ENCODE measurements around the gene SLC38A11. TPM values are rescaled to one million over a fixed set of nuclear protein-coding genes. Genes with fewer than 3 reads are reported as not detected.

The SLC38A11 gene
- total RNA-seq, 4 donors from 2014 or later, result 0.20 to 2.8 (median 0.78) TPM; not detected in 1

- no peak for DNase-seq
- no peak overlapping the region for H3K27ac ChIP-seq
- H3K36me3 ChIP-seq, result no peaks in the 10 kb centered on the region
- intact Hi-C loops (cut with DNase I; ENCODE audit: low total_unique reads), result no loop called here
- H3K4me3 ChIP-seq, result no peak overlapping the region
- in situ Hi-C loops (cut with MboI; ENCODE audit: low sequenced_read_pairs in 4 of 4), result loop anchor here in 2 of 4 donors (10.0 to 25.0 kb wide), 2 partner anchors 170 to 172 kb away; no protein-coding TSS in a partner anchor
- no peaks in the 10 kb centered on the region for H3K9me3 ChIP-seq
- no peak for ATAC-seq
- no peaks in the 10 kb centered on the region for H3K4me1 ChIP-seq
- no peaks in the 10 kb centered on the region for H3K27me3 ChIP-seq
- TF ChIP-seq POLR2A (IDR thresholded peaks at IDR 0.05), result no peak
- no peak for TF ChIP-seq CTCF (IDR thresholded peaks at IDR 0.05 in 4 of 5, conservative IDR thresholded peaks at IDR 0.05 in 1 of 5)
Measured at GRCh38 chr2:164906947-164907346, 48.4 kb downstream of the SLC38A11 start.

GRCh38 chr2:164905307-164905706 is 50.0 kb downstream of the SLC38A11 start:
- no peak overlapping the region for H3K27ac ChIP-seq
- H3K9me3 ChIP-seq, result no peaks in the 10 kb centered on the region
- no peaks in the 10 kb centered on the region for H3K4me1 ChIP-seq
- no peaks in the 10 kb centered on the region for H3K36me3 ChIP-seq
- DNase-seq (no peak), ATAC-seq (no peak)
- no peak overlapping the region for H3K4me3 ChIP-seq
- intact Hi-C loops (cut with DNase I; ENCODE audit: low total_unique reads), result no loop called here
- H3K27me3 ChIP-seq, result no peaks in the 10 kb centered on the region
- TF ChIP-seq CTCF (IDR thresholded peaks at IDR 0.05 in 4 of 5, conservative IDR thresholded peaks at IDR 0.05 in 1 of 5) (no peak), POLR2A (IDR thresholded peaks at IDR 0.05) (no peak)
- in situ Hi-C loops (cut with MboI; ENCODE audit: low sequenced_read_pairs in 4 of 4), result loop anchor here in 2 of 4 donors (10.0 to 25.0 kb wide), 2 partner anchors 168 to 171 kb away; no protein-coding TSS in a partner anchor

GRCh38 chr2:164903951-164904350 is 51.4 kb downstream of the SLC38A11 start:
- ATAC-seq, result no peak
- intact Hi-C loops (cut with DNase I; ENCODE audit: low total_unique reads), result no loop called here

GRCh38 chr2:164903204-164903603 is 52.1 kb downstream of the SLC38A11 start:
- intact Hi-C loops (cut with DNase I; ENCODE audit: low total_unique reads), result no loop called here
- Histone ChIP-seq H3K27ac (no peak overlapping the region), H3K4me3 (no peak overlapping the region), H3K9me3 (no peaks in the 10 kb centered on the region), H3K36me3 (no peaks in the 10 kb centered on the region), H3K27me3 (no peaks in the 10 kb centered on the region), H3K4me1 (no peaks in the 10 kb centered on the region)
- TF ChIP-seq CTCF (IDR thresholded peaks at IDR 0.05 in 4 of 5, conservative IDR thresholded peaks at IDR 0.05 in 1 of 5), result no peak
- TF ChIP-seq POLR2A (IDR thresholded peaks at IDR 0.05), result no peak
- no peak for ATAC-seq
- DNase-seq, result no peak
- in situ Hi-C loops (cut with MboI; ENCODE audit: low sequenced_read_pairs in 4 of 4), result loop anchor here in 2 of 4 donors (10.0 to 25.0 kb wide), 2 partner anchors 166 to 168 kb away; no protein-coding TSS in a partner anchor

More at GRCh38 chr2:164903951-164904350, 51.4 kb downstream of the SLC38A11 start:
- TF ChIP-seq CTCF (IDR thresholded peaks at IDR 0.05 in 4 of 5, conservative IDR thresholded peaks at IDR 0.05 in 1 of 5) (no peak), POLR2A (IDR thresholded peaks at IDR 0.05) (no peak)
- in situ Hi-C loops (cut with MboI; ENCODE audit: low sequenced_read_pairs in 4 of 4), result loop anchor here in 2 of 4 donors (10.0 to 25.0 kb wide), 2 partner anchors 167 to 169 kb away; no protein-coding TSS in a partner anchor
- Histone ChIP-seq H3K27me3 (no peaks in the 10 kb centered on the region), H3K4me3 (no peak overlapping the region), H3K4me1 (no peaks in the 10 kb centered on the region), H3K9me3 (no peaks in the 10 kb centered on the region), H3K27ac (no peak overlapping the region), H3K36me3 (no peaks in the 10 kb centered on the region)
- DNase-seq, result no peak

DNA sequence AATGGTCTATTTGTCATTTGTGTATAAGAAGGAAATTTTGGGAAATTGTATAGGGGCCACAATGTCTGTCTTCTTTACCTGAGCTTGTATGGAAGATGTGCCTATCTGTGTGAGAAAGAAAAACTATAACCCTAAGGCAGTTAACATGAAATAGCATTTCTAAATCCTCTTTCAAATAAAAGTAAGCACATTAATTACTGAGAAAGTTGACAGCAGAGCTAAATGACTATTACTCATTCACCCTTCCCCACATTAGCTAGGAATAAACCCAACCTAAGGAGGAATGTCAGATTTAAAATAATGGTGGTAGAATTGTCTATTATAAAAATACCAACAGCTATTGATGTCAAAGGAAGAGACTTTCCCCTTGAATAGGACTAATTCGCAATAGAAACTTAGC is 56.2 kb downstream of the SLC38A11 start:
- Histone ChIP-seq H3K36me3 (no peaks in the 10 kb centered on the region), H3K9me3 (no peaks in the 10 kb centered on the region), H3K4me1 (no peaks in the 10 kb centered on the region), H3K27ac (no peak overlapping the region), H3K4me3 (no peak overlapping the region), H3K27me3 (no peaks in the 10 kb centered on the region)
- in situ Hi-C loops (cut with MboI; ENCODE audit: low sequenced_read_pairs in 4 of 4), result no loop called here
- intact Hi-C loops (cut with DNase I; ENCODE audit: low total_unique reads), result no loop called here
- no peak for ATAC-seq
- DNase-seq, result no peak
- TF ChIP-seq POLR2A (IDR thresholded peaks at IDR 0.05) (no peak), CTCF (IDR thresholded peaks at IDR 0.05 in 4 of 5, conservative IDR thresholded peaks at IDR 0.05 in 1 of 5) (no peak)
